Limb (tissue), 2 donors: ENCODE data around the gene ICE1.
"Not testable (repeated sequence)": the region's sequence is repeated elsewhere in the genome, so short reads cannot be mapped to it uniquely, and the experiment has no call there.

Experiments
- DNase-seq, 2 donors: peaks; one replicate each; pipeline ENCODE4 v3.0.0-alpha.2; 2016; ENCODE audit errors: extremely low spot score in 2 of 2

The ICE1 gene

DNA sequence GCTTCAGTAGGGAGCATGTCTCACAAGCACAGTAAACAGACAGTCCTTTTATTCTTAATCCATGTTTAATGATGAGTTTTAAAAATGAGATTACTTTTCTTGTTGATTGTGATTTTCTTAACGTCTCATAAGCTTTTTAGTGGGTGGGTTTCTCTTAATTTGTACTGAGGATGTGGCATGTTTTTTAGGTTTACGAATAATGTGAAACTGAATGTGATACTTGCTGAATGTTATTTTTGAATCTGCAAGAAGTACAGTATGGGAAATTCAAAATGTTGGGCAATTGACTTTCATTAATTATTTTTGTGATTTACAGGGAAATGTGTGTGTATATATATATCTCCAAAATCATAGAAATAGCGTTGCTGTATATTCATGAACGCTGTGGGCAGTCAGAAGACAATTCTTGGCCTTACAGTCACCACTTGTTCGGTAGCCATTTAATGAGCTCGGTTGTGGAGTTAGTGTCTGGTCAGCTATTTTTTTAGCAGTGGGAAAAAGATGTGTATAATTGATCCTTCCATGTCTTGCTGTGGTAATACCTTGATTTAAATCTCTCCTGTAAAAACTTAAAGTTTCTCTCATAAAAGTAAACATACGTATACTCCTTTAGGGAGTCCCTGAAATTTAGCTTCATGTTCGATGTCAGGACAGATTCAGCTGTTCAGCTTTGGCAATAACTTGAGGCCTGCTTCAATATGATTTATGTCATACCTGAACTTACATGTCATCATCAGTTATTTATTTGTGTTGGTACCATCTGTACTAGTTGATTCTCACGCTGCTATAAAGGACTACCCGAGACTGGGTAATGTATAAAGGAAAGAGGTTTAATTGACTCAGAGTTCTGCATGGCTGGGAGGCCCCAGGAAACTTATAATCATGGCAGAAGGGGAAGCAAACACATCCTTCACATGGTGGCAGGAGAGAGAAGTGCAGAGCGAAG, 15.0 kb downstream of the ICE1 start:
- no peak for DNase-seq

GRCh38 chr5:5451863-5452262, 29.4 kb downstream of the ICE1 start:
- DNase-seq, result no peak

DNA sequence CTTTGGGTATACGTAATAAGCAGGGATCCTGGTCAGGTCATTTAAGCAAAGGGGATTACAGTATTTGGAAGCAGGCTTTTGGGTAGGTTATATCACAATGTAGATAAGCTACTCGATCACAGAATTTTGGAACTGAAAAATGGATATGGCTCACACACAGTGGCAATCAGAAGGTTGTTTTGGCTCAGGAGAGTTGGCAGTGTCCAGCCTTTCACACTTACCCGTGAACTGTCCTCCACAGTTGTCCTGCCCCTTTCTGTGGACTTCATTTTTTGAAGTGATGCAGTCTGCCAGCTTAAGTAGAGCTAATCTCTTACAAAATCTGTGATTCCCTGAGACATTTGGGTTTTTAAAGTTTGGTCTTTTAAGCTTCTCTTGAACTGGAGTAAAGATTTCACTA, 30.7 kb downstream of the ICE1 start:
- no peak for DNase-seq

GRCh38 chr5:5454391-5454790, 31.9 kb downstream of the ICE1 start:
- no peak for DNase-seq

DNA sequence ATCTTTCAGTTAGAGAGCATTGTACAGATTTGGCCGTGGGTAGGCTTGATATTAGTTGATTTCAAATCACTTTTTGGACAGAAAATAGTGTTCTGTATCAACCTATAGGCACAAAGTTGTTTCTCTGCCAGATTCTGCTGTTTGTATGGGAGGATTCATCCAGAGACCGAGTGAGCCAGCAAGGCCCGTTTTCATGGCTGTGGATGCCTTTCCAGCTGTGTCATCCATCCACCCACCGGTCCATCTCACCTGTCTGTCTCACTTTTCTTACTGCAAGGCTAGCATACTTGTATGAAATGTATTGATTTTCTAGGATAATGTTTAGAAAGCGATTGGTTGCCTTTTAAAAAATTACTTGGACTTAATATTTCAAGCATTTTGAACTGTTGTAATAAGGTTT, 34.4 kb downstream of the ICE1 start:
- DNase-seq, result no peak

DNA sequence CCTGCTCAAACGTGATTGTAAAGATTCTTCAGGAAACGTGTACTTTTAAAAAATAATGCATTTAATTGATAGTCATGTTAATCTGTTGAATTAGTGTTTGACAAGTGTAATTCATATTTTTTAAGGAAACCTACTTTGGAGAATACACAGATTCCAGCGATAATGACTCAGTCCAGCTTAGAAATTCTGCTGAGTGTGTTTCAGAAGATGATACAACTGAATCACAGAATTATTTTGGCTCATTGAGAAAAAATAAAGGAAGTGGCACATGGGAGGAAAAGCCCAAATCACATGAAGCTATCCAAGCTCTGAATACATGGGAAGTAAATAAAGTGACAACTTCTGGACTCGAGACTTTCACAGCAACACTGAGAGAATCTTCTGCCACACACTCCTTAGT, 37.8 kb downstream of the ICE1 start:
- no peak for DNase-seq

- no peak for DNase-seq
Measured at GRCh38 chr5:5461012-5461411, 38.5 kb downstream of the ICE1 start.

DNA sequence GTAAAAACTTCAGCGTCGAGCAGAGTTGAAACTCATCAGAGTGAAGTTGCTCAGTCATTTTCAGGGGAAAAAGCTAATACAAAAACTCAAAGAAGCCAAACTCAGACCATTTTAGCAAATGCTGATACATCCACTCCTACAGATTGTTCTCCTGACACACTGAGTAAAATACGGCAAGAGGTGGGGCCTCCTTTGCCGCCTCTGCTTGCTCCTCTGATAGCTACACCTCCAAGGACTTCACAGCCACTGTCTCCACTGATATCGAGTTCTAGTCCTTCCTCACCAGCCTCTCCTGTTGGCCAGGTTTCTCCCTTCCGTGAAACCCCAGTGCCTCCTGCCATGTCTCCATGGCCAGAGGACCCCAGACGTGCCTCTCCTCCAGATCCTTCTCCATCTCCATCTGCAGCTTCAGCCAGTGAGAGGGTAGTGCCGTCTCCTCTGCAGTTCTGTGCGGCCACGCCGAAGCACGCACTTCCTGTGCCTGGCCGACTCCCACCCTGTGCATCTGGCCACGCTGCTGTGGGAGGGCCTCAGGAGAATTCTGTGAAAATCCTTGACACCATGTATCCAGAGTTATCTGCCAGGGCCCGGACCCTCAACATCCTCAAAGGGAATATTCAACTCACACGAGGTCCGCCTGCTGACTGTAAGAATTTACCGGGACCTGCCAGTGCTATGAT, 41.7 kb downstream of the ICE1 start:
- no peak for DNase-seq

DNA sequence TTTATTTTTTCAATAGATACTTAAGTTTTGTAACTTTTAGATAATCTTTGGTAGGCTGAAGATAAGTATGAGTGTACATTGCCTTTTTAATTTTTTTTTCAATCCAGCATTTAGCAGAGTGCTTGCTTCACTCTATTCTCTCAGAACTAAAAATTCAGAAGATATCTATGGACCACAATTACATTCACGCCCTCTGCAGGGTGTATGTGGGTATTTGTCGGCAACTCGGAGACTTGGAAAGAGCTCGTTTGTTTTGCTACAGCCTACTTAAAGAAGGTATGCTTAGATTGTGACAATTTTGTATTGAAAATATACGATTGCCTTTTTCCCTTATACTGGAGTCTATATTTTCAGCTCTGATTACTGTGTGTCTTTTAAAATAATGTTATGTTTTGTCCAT, 43.8 kb downstream of the ICE1 start:
- no peak for DNase-seq

GRCh38 chr5:5467737-5468136, 45.3 kb downstream of the ICE1 start:
- no peak for DNase-seq

DNA sequence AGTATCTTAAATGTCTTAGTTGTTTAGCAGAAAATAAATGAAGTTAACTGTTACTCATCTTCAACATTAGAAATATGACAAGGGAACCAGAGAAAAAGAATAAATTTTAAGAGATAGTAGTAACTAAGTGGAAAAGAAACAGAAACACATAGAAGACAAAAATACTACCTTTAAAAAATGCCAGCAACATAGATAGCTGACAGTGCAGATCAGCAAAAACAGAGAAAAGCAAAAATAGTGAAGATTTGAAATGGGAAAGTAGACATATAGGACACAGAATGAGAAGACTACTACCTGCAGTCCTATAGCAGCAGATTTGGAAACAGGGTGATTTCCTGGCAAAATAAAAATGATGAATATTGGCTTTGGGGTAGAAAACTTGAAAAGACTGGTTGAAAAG, 48.5 kb downstream of the ICE1 start:
- DNase-seq, result no peak

DNA sequence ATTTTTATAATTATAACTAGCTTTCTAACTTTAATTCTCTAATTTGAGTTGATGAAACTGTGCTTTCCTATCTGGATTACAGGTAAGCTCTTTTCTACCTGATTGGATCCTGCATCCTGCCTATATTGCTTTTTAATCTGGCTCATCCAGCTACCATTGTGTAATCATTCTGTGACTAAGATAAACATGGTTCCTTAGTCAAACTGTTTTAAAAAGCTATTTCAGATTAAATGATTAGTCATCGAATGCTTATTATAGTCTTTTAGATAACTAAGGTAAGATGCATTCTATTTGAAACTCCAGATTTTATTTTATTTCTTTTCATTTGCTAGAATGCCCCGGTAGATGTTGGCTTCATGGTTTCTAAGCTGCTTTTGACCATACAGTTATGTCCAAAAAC, 50.7 kb downstream of the ICE1 start:
- no peak for DNase-seq

GRCh38 chr5:5474961-5475360, 52.5 kb downstream of the ICE1 start:
- no peak for DNase-seq

GRCh38 chr5:5475975-5476374, 53.5 kb downstream of the ICE1 start:
- no peak for DNase-seq

GRCh38 chr5:5479578-5479977, 57.1 kb downstream of the ICE1 start:
- DNase-seq, result not testable (repeated sequence)

- no peak for DNase-seq
Measured at GRCh38 chr5:5480481-5481111, 58.1 kb downstream of the ICE1 start.

- no peak for DNase-seq
Measured at GRCh38 chr5:5481206-5481605, 58.7 kb downstream of the ICE1 start.

GRCh38 chr5:5481633-5482032, 59.2 kb downstream of the ICE1 start:
- DNase-seq, result no peak

DNA sequence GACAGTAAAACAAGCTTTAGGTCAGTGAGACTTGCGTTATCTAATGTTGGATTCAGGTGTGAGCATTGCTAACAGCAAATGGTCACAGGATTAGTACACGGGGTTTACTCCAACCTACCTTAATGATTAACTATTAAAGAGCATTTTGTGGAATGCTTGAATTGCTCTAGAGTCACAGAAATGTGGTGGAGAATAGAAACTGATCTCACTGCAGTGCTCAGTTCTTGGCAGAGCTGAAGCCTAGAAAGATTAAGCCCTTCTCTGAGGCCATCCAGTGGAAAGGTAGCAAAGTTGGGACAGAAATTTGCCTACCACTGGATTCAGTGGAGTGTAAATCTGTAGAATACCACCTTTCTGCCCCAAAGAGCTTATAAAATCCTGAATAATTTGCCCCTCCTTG, 60.9 kb downstream of the ICE1 start:
- DNase-seq, result no peak

DNA sequence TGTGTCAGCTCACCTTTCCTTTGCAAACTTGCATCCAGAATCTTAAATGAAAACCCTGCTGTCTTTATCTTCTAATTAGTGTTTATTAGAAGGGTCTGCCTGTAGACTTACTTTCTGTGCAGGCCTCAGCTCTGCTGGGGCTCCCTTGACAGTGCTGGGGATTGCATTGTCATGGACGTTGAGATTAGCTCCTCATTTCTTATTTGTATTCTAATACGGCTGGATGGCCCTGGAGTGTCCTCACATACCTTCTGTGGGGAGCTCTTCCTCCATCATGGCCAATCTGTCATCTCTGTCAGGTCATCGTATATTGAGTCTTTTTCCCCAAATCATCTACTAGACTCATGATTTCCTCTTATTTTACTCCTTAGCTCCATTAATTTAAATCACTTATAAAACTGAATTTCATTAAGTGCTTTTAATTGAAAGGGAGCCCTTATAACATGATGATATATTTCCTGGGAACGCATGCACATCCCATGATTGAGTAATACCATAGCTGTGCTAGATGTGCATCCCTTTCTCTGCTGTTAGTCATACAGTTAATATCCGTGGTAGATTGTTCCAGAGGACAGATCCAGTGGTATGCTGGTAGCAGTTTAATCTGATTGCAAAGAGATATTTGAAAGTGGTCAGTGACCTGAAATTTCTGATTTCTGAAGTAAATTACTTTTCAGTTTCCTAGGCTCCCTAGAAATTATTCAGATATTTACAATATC, 61.6 kb downstream of the ICE1 start:
- no peak for DNase-seq

GRCh38 chr5:5486122-5486521, 63.6 kb downstream of the ICE1 start:
- DNase-seq, result no peak
